ENCODE results near the gene LAGE3.

DNA sequence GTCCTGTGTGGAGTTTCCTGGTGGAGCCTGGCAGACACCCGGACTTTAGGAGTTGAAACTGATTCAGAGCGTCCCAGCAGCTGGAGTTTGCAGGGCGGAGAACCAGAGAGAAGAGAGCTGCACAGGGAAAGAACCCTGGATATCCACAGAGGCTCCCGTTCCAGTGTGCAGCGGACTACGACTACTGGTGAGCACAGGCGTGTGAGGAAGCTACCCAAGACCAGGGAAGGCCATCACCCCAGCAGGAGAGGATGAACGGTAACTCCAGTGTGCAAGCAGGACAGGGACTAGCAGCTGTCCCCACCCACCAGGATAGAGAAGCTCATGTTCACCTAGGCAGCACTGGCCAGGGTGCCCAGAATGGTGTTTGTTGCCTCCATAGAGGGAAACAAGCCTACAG lies 2.3 kb downstream of the LAGE3 start:
- TF ChIP-seq, protein P1, sequence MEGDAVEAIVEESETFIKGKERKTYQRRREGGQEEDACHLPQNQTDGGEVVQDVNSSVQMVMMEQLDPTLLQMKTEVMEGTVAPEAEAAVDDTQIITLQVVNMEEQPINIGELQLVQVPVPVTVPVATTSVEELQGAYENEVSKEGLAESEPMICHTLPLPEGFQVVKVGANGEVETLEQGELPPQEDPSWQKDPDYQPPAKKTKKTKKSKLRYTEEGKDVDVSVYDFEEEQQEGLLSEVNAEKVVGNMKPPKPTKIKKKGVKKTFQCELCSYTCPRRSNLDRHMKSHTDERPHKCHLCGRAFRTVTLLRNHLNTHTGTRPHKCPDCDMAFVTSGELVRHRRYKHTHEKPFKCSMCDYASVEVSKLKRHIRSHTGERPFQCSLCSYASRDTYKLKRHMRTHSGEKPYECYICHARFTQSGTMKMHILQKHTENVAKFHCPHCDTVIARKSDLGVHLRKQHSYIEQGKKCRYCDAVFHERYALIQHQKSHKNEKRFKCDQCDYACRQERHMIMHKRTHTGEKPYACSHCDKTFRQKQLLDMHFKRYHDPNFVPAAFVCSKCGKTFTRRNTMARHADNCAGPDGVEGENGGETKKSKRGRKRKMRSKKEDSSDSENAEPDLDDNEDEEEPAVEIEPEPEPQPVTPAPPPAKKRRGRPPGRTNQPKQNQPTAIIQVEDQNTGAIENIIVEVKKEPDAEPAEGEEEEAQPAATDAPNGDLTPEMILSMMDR (IDR thresholded peaks at IDR 0.05): no peak
- no peak for TF ChIP-seq POLR2A (IDR thresholded peaks at IDR 0.05)
